Measurements from ENCODE around the gene PTPRG. TPM values are rescaled to one million over a fixed set of nuclear protein-coding genes. Genes with fewer than 3 reads are reported as not detected.

Gene PTPRG
- total and polyA plus RNA-seq, 11 donors: 8.0 to 48.5 (median 35.4) TPM

GRCh38 chr3:61718565-61718964, 157.2 kb downstream of the PTPRG start:
- peaks cover 0 to 5% (median 0%) of the 10 kb centered on the region in 12 donors for H3K9me3 ChIP-seq
- peak overlapping the region in 5 of 12 donors; percentile 20 to 63 (median 53) for H3K27ac ChIP-seq
- H3K4me1 ChIP-seq: peaks cover 3 to 46% (median 20%) of the 10 kb centered on the region in 12 donors
- 72 to 81% (median 76%) methylated on average over 3 of the region's 3 CpGs for WGBS, 4 donors
- no peaks in the 10 kb centered on the region for H3K27me3 ChIP-seq
- ATAC-seq (no peak), DNase-seq (no peak)
- intact Hi-C loops (cut with DNase I): no loop called here
- no peak for TF ChIP-seq CTCF (IDR thresholded peaks at IDR 0.05)
- TF ChIP-seq POLR2A (IDR thresholded peaks at IDR 0.05): no peak
- H3K36me3 ChIP-seq: no peaks in the 10 kb centered on the region
- H3K4me3 ChIP-seq: no peak overlapping the region

- TF ChIP-seq POLR2A (IDR thresholded peaks at IDR 0.05) (no peak), CTCF (IDR thresholded peaks at IDR 0.05) (no peak)
- ATAC-seq: peak; percentile 82 to 89 (median 87)
- H3K27ac ChIP-seq: peak overlapping the region in 11 of 12 donors; percentile 14 to 63 (median 50)
- intact Hi-C loops (cut with DNase I): no loop called here
- WGBS, 4 donors: 51 to 55% (median 52%) methylated on average over 8 of the region's 8 CpGs
- H3K9me3 ChIP-seq: peaks cover 0 to under 1% (median 0%) of the 10 kb centered on the region in 12 donors
- peaks cover 3 to 46% (median 20%) of the 10 kb centered on the region in 12 donors for H3K4me1 ChIP-seq
- peak in 4 of 5 donors; percentile 26 to 66 (median 40) for DNase-seq
- H3K27me3 ChIP-seq: no peaks in the 10 kb centered on the region
- H3K4me3 ChIP-seq: no peak overlapping the region
- no peaks in the 10 kb centered on the region for H3K36me3 ChIP-seq
Measured at GRCh38 chr3:61719278-61719977, 158.1 kb downstream of the PTPRG start.

GRCh38 chr3:61723038-61723437, 161.7 kb downstream of the PTPRG start:
- Histone ChIP-seq H3K4me1 (peaks cover 3 to 59% (median 23%) of the 10 kb centered on the region in 12 donors), H3K27me3 (no peaks in the 10 kb centered on the region), H3K9me3 (no peaks in the 10 kb centered on the region), H3K27ac (no peak overlapping the region), H3K36me3 (no peaks in the 10 kb centered on the region), H3K4me3 (no peak overlapping the region)
- no peak for TF ChIP-seq CTCF (IDR thresholded peaks at IDR 0.05)
- no peak for TF ChIP-seq POLR2A (IDR thresholded peaks at IDR 0.05)
- intact Hi-C loops (cut with DNase I): loop anchor here in 3 of 10 donors (10.0 kb wide), 2 partner anchors 148 to 158 kb away; partner anchors contain the start of gene PTPRG (in 2 of the 3)
- ATAC-seq (no peak), DNase-seq (no peak)

GRCh38 chr3:61724183-61724582, 162.8 kb downstream of the PTPRG start:
- no peak for ATAC-seq
- intact Hi-C loops (cut with DNase I): loop anchor here in 3 of 10 donors (10.0 kb wide), 2 partner anchors 149 to 159 kb away; partner anchors contain the start of gene PTPRG (in 2 of the 3)
- Histone ChIP-seq H3K36me3 (no peaks in the 10 kb centered on the region), H3K4me3 (no peak overlapping the region), H3K27ac (no peak overlapping the region), H3K4me1 (peaks cover 0 to 51% (median 15%) of the 10 kb centered on the region in 12 donors), H3K27me3 (no peaks in the 10 kb centered on the region), H3K9me3 (no peaks in the 10 kb centered on the region)
- TF ChIP-seq CTCF (IDR thresholded peaks at IDR 0.05) (no peak), POLR2A (IDR thresholded peaks at IDR 0.05) (no peak)
- DNase-seq: no peak
- 82 to 96% (median 93%) methylated on average over 2 of the region's 2 CpGs for WGBS, 4 donors
